GM19193 (cell line): Measurements from ENCODE around the gene GOLGB1.

ENCODE experiments used
- POLR2A ChIP-seq: IDR thresholded peaks from 4 replicates; pipeline ENCODE4 v1.6.1; 2011; ENCODE audit not compliant: insufficient read depth, insufficient read length; ENCODE audit errors: extremely low read depth

Gene GOLGB1

GRCh38 chr3:121707531-121708273, 41.8 kb downstream of the GOLGB1 start:
- no peak for TF ChIP-seq POLR2A

GRCh38 chr3:121705541-121705940, 44.0 kb downstream of the GOLGB1 start:
- no peak for TF ChIP-seq POLR2A

- TF ChIP-seq POLR2A: no peak
Observed at GRCh38 chr3:121703973-121704372, 45.6 kb downstream of the GOLGB1 start.

GRCh38 chr3:121698901-121699300, 50.6 kb downstream of the GOLGB1 start:
- no peak for TF ChIP-seq POLR2A

GRCh38 chr3:121698476-121698875, 51.1 kb downstream of the GOLGB1 start:
- TF ChIP-seq POLR2A: no peak

GRCh38 chr3:121696186-121696585, 53.4 kb downstream of the GOLGB1 start:
- TF ChIP-seq POLR2A: no peak

- TF ChIP-seq POLR2A: no peak
Observed at GRCh38 chr3:121692010-121692699, 57.4 kb downstream of the GOLGB1 start.

- TF ChIP-seq POLR2A: no peak
Observed at GRCh38 chr3:121690777-121691405, 58.6 kb downstream of the GOLGB1 start.

GRCh38 chr3:121681792-121682191, 67.7 kb downstream of the GOLGB1 start:
- no peak for TF ChIP-seq POLR2A

GRCh38 chr3:121677141-121677540, 72.4 kb downstream of the GOLGB1 start:
- TF ChIP-seq POLR2A: no peak

- TF ChIP-seq POLR2A: no peak
Observed at GRCh38 chr3:121670676-121671075, 78.9 kb downstream of the GOLGB1 start.

GRCh38 chr3:121667333-121667732, 82.2 kb downstream of the GOLGB1 start:
- no peak for TF ChIP-seq POLR2A

GRCh38 chr3:121665488-121665887, 84.1 kb downstream of the GOLGB1 start:
- no peak for TF ChIP-seq POLR2A

- no peak for TF ChIP-seq POLR2A
Observed at GRCh38 chr3:121663171-121663847, 86.2 kb downstream of the GOLGB1 start.

GRCh38 chr3:121662742-121663141, 86.8 kb downstream of the GOLGB1 start:
- no peak for TF ChIP-seq POLR2A
